HepG2 (cell line): Measurements from ENCODE around the gene TEDC1. TPM values are rescaled to one million over a fixed set of nuclear protein-coding genes. Genes with fewer than 3 reads are reported as not detected.
A peak's percentile ranks its signal among the peaks of the same experiment; 100 is the strongest.

Experiments
- ADNP ChIP-seq: sonication (generic); formaldehyde crosslinking; IDR thresholded peaks from 2 replicates; pipeline ENCODE4 v1.4.0; 2020; ENCODE audit warnings: missing genetic modification reagents
- CCDC6 ChIP-seq: sonication (generic); formaldehyde crosslinking; IDR thresholded peaks from 2 replicates; pipeline ENCODE4 v1.8.1; 2022; ENCODE audit warnings: mild to moderate bottlenecking, missing genetic modification reagents, moderate library complexity
- DR1 ChIP-seq: sonication (generic); formaldehyde crosslinking; IDR thresholded peaks from 2 replicates; pipeline ENCODE4 v1.8.0; 2021; ENCODE audit warnings: mild to moderate bottlenecking, missing genetic modification reagents, inconsistent platforms
- MTA1 ChIP-seq: sonication (generic); formaldehyde crosslinking; IDR thresholded peaks from 2 replicates; pipeline ENCODE4 v1.4.0; 2020; ENCODE audit warnings: missing genetic modification reagents, mild to moderate bottlenecking, borderline replicate concordance
- MTF2 ChIP-seq: sonication (generic); formaldehyde crosslinking; IDR thresholded peaks from 2 replicates; pipeline ENCODE4 v1.5.0; 2020; ENCODE audit warnings: missing genetic modification reagents, borderline replicate concordance
- RFXAP ChIP-seq: sonication (generic); formaldehyde crosslinking; IDR thresholded peaks from 2 replicates; pipeline ENCODE4 v1.4.0; 2020; ENCODE audit warnings: missing genetic modification reagents, borderline replicate concordance
- SETDB1 ChIP-seq: sonication (generic); formaldehyde crosslinking; IDR thresholded peaks from 2 replicates; pipeline ENCODE4 v1.5.1; 2020; ENCODE audit warnings: missing genetic modification reagents, mild to moderate bottlenecking, borderline replicate concordance
- TFAP4 ChIP-seq: sonication (generic); IDR thresholded peaks from 2 replicates; pipeline ENCODE4 v1.6.1; 2016; ENCODE audit warnings: low read depth, borderline replicate concordance
- ZNF207 ChIP-seq: fragments of 450-650 bp; IDR thresholded peaks from 2 replicates; pipeline ENCODE4 v1.6.1; 2016; ENCODE audit warnings: antibody characterized with exemption, borderline replicate concordance
- ZNF282 ChIP-seq: fragments of 450-650 bp; IDR thresholded peaks from 2 replicates; pipeline ENCODE4 v1.6.1; 2018; ENCODE audit not compliant: partially characterized antibody
- ZNF547 ChIP-seq: sonication (generic); formaldehyde crosslinking; IDR thresholded peaks from 2 replicates; pipeline ENCODE4 v1.5.1; 2020; ENCODE audit warnings: mild to moderate bottlenecking, missing genetic modification reagents
- ZNF607 ChIP-seq: sonication (generic); formaldehyde crosslinking; IDR thresholded peaks from 2 replicates; pipeline ENCODE4 v1.5.1; 2020; ENCODE audit warnings: missing genetic modification reagents, mild to moderate bottlenecking, borderline replicate concordance
- ZNF639 ChIP-seq: conservative IDR thresholded peaks from 2 replicates; pipeline ENCODE4 v1.6.1; 2018; ENCODE audit warnings: missing genetic modification reagents
- ZNF777 ChIP-seq: sonication (generic); formaldehyde crosslinking; IDR thresholded peaks from 2 replicates; pipeline ENCODE4 v1.4.0; 2020; ENCODE audit warnings: missing genetic modification reagents
- ZSCAN12 ChIP-seq: sonication (generic); formaldehyde crosslinking; IDR thresholded peaks from 2 replicates; pipeline ENCODE4 v1.9.0; 2021; ENCODE audit warnings: mild to moderate bottlenecking, missing genetic modification reagents
- polyA plus RNA-seq, 8 experiments: library from polyadenylated mRNA; depleted of rRNA in 3 of 8; stranded (reverse) in 7 of 8; unstranded in 1 of 8; fragments of >200 nt; fragmentation: Illumina TruSeq in 4 of 8; extraction: Trizol in 4 of 8; gene quantifications; 2 replicates each; pipeline versions ENCODE4 v1.2.1 to v1.2.3, GENCODE V29; 2011 to 2016; ENCODE audit warnings: low read depth in 4 of 8, missing spikeins in 1 of 8, mixed read lengths in 1 of 8; ENCODE audit not compliant: insufficient read depth in 1 of 8
- total RNA-seq, 5 experiments: library from RNA; depleted of rRNA; stranded (reverse); fragments of >200 nt; fragmentation: Illumina TruSeq; extraction: Trizol; gene quantifications; 2 replicates each; pipeline ENCODE4 v1.2.3, GENCODE V29; 2016; ENCODE audit warnings: low read depth in 1 of 5
- TF ChIP-seq, protein P1 (sequence below): IDR thresholded peaks from 2 replicates; pipeline ENCODE4 v1.6.1; 2018; ENCODE audit warnings: missing genetic modification reagents, mild to moderate bottlenecking, missing compliant biosample characterization
- TF ChIP-seq, protein P2 (sequence below): sonication (generic); formaldehyde crosslinking; IDR thresholded peaks from 2 replicates; pipeline ENCODE4 v1.5.1; 2020; ENCODE audit warnings: mild to moderate bottlenecking, moderate library complexity, missing genetic modification reagents
- TF ChIP-seq, protein P3 (sequence below): sonication (generic); formaldehyde crosslinking; IDR thresholded peaks from 2 replicates; pipeline ENCODE4 v1.4.0; 2020; ENCODE audit warnings: missing genetic modification reagents, borderline replicate concordance

Gene TEDC1
- total and polyA plus RNA-seq, 2 of the 13 experiments (the other 11 are each of a cell fraction or from before 2014, with no cell fraction given) = 5.7 to 27.4 TPM

- no peak for TF ChIP-seq ZSCAN12
- TF ChIP-seq RFXAP (CRISPR knock-in tag) = peak; percentile 17; the same call in 1 of the 2 replicates
- TF ChIP-seq, protein P1, sequence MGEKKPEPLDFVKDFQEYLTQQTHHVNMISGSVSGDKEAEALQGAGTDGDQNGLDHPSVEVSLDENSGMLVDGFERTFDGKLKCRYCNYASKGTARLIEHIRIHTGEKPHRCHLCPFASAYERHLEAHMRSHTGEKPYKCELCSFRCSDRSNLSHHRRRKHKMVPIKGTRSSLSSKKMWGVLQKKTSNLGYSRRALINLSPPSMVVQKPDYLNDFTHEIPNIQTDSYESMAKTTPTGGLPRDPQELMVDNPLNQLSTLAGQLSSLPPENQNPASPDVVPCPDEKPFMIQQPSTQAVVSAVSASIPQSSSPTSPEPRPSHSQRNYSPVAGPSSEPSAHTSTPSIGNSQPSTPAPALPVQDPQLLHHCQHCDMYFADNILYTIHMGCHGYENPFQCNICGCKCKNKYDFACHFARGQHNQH (CRISPR knock-in tag) = peak; percentile 46
- TF ChIP-seq ZNF607 (CRISPR knock-in tag) = 0 out of 2 replicates have a peak, but pooled peaks have one; percentile 60
- peak; percentile 33; the same call in 1 of the 2 replicates for TF ChIP-seq DR1 (CRISPR knock-in tag)
- no peak for TF ChIP-seq MTF2
- no peak for TF ChIP-seq SETDB1 (CRISPR knock-in tag)
- TF ChIP-seq, protein P2, sequence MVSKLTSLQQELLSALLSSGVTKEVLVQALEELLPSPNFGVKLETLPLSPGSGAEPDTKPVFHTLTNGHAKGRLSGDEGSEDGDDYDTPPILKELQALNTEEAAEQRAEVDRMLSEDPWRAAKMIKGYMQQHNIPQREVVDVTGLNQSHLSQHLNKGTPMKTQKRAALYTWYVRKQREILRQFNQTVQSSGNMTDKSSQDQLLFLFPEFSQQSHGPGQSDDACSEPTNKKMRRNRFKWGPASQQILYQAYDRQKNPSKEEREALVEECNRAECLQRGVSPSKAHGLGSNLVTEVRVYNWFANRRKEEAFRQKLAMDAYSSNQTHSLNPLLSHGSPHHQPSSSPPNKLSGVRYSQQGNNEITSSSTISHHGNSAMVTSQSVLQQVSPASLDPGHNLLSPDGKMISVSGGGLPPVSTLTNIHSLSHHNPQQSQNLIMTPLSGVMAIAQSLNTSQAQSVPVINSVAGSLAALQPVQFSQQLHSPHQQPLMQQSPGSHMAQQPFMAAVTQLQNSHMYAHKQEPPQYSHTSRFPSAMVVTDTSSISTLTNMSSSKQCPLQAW = peak; percentile 95
- TF ChIP-seq CCDC6 (CRISPR knock-in tag) = no peak
- TF ChIP-seq ZNF639 = no peak; the same call in 1 of the 2 replicates
- 0 out of 2 replicates have a peak, but pooled peaks have one; percentile 43 for TF ChIP-seq ZNF547 (CRISPR knock-in tag)
- no peak; the same call in none of the 2 replicates for TF ChIP-seq MTA1 (CRISPR knock-in tag)
- peak; percentile 16; the same call in 1 of the 2 replicates for TF ChIP-seq ZNF777
- no peak for TF ChIP-seq ADNP (CRISPR knock-in tag)
- TF ChIP-seq, protein P3, sequence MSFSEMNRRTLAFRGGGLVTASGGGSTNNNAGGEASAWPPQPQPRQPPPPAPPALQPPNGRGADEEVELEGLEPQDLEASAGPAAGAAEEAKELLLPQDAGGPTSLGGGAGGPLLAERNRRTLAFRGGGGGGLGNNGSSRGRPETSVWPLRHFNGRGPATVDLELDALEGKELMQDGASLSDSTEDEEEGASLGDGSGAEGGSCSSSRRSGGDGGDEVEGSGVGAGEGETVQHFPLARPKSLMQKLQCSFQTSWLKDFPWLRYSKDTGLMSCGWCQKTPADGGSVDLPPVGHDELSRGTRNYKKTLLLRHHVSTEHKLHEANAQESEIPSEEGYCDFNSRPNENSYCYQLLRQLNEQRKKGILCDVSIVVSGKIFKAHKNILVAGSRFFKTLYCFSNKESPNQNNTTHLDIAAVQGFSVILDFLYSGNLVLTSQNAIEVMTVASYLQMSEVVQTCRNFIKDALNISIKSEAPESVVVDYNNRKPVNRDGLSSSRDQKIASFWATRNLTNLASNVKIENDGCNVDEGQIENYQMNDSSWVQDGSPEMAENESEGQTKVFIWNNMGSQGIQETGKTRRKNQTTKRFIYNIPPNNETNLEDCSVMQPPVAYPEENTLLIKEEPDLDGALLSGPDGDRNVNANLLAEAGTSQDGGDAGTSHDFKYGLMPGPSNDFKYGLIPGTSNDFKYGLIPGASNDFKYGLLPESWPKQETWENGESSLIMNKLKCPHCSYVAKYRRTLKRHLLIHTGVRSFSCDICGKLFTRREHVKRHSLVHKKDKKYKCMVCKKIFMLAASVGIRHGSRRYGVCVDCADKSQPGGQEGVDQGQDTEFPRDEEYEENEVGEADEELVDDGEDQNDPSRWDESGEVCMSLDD (CRISPR knock-in tag) = peak; percentile 88
- TF ChIP-seq ZNF282 = no peak
- no peak for TF ChIP-seq ZNF207
- TF ChIP-seq TFAP4 = peak; percentile 81; the same call in 1 of the 2 replicates
Observed at GRCh38 chr14:105495990-105496830, 5.2 kb downstream of the TEDC1 start (continued).
